ENCODE results near the gene NUDT2.
A peak's percentile ranks its signal among the peaks of the same experiment; 100 is the strongest.

DNA sequence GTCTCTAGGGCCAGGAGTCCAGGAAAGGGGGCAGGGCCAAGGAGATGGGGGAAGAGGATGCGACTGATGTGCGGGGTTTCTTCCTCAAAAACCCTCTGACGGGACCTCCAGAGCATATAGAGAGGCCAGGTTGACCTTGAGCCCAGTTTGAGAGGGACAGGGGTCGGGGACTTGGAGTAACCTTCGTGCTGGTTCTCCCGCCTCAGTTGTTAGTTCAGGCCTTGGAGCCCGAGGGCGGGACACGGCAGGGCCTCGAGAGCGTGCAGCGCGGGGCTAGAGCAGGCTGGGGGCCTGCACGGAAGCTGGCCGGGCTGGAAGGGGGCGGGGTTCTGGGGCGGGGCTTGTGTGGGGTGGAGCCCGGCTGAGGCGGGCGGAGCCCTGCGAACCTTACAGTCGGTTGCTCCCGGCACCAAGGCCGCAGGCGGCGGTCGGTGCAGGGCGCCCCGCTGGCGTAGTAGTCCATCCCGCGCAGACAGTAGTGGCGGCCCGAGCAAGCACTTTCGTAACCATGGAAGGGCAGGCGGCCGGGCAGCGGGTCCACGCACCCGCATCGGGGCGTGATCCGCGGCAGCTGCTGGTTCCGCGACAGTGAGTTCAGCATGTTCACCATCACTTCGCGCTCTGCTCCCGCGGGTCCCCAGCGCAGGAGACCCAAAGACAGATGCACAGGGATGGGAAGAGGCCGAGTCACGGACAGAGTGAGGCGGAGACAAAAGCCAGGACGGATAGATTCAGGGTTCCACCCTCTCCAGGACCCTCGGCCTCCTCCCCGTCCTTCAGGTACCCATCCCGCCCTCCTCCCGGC, 51.3 kb downstream of the NUDT2 start:
- TF ChIP-seq, protein P1, sequence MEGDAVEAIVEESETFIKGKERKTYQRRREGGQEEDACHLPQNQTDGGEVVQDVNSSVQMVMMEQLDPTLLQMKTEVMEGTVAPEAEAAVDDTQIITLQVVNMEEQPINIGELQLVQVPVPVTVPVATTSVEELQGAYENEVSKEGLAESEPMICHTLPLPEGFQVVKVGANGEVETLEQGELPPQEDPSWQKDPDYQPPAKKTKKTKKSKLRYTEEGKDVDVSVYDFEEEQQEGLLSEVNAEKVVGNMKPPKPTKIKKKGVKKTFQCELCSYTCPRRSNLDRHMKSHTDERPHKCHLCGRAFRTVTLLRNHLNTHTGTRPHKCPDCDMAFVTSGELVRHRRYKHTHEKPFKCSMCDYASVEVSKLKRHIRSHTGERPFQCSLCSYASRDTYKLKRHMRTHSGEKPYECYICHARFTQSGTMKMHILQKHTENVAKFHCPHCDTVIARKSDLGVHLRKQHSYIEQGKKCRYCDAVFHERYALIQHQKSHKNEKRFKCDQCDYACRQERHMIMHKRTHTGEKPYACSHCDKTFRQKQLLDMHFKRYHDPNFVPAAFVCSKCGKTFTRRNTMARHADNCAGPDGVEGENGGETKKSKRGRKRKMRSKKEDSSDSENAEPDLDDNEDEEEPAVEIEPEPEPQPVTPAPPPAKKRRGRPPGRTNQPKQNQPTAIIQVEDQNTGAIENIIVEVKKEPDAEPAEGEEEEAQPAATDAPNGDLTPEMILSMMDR (IDR thresholded peaks at IDR 0.05) = no peak
- TF ChIP-seq POLR2A (IDR thresholded peaks at IDR 0.05) = peak in 1 of 2 donors; percentile 48

Data from tibial nerve (tissue), 3 donors.